ENCODE data around the gene GNAS-AS1.

Gene GNAS-AS1

GRCh38 chr20:58855506-58856389 is 5.0 kb upstream of the GNAS-AS1 start:
- no peak for ATAC-seq
- no peak for DNase-seq

- no peak for DNase-seq
- ATAC-seq, result no peak
Measured at GRCh38 chr20:58854638-58855471, 4.2 kb upstream of the GNAS-AS1 start.

GRCh38 chr20:58853976-58854637 is 3.4 kb upstream of the GNAS-AS1 start:
- no peak for DNase-seq
- no peak for ATAC-seq

- no peak for DNase-seq
- ATAC-seq, result no peak
Measured at GRCh38 chr20:58853466-58853865, 2.8 kb upstream of the GNAS-AS1 start.

GRCh38 chr20:58852543-58853271 is 2.0 kb upstream of the GNAS-AS1 start, which contains the start of gene GNAS:
TSS of gene GNAS (plus strand) at chr20:58852716.
- DNase-seq, result peak; percentile 67
- ATAC-seq, result no peak

- DNase-seq (no peak), ATAC-seq (no peak)
Measured at GRCh38 chr20:58851969-58852458, 1.3 kb upstream of the GNAS-AS1 start.

- DNase-seq (no peak), ATAC-seq (no peak)
Measured at GRCh38 chr20:58851221-58851968, 693 bp upstream of the GNAS-AS1 start.

GRCh38 chr20:58847463-58847862 is 3.2 kb downstream of the GNAS-AS1 start:
- no peak for DNase-seq
- ATAC-seq, result no peak

GRCh38 chr20:58845706-58846105 is 5.0 kb downstream of the GNAS-AS1 start:
- ATAC-seq, result no peak

GRCh38 chr20:58843128-58843556 is 7.6 kb downstream of the GNAS-AS1 start:
- no peak for DNase-seq
- ATAC-seq, result no peak

More at GRCh38 chr20:58845706-58846105, 5.0 kb downstream of the GNAS-AS1 start:
- DNase-seq, result no peak

GRCh38 chr20:58842276-58842675 is 8.4 kb downstream of the GNAS-AS1 start:
- ATAC-seq, result no peak
- DNase-seq, result no peak

- ATAC-seq, result no peak
Measured at GRCh38 chr20:58841539-58842264, 9.0 kb downstream of the GNAS-AS1 start.

GRCh38 chr20:58840816-58841538 is 9.7 kb downstream of the GNAS-AS1 start:
- ATAC-seq, result no peak

More at GRCh38 chr20:58841539-58842264, 9.0 kb downstream of the GNAS-AS1 start:
- no peak for DNase-seq

GRCh38 chr20:58839991-58840747 is 10.5 kb downstream of the GNAS-AS1 start:
- ATAC-seq (no peak), DNase-seq (no peak)

More at GRCh38 chr20:58840816-58841538, 9.7 kb downstream of the GNAS-AS1 start:
- no peak for DNase-seq

GRCh38 chr20:58839474-58839874 is 11.2 kb downstream of the GNAS-AS1 start:
- peak; percentile 54 for DNase-seq
- ATAC-seq, result peak; percentile 51

GRCh38 chr20:58838174-58838573 is 12.5 kb downstream of the GNAS-AS1 start:
- ATAC-seq (no peak), DNase-seq (no peak)

- DNase-seq, result no peak
- ATAC-seq, result peak; percentile 29
Measured at GRCh38 chr20:58837717-58838116, 13.0 kb downstream of the GNAS-AS1 start.

- DNase-seq (no peak), ATAC-seq (no peak)
Measured at GRCh38 chr20:58836616-58837204, 14.0 kb downstream of the GNAS-AS1 start.

Measured in stimulated activated naive CD8-positive, alpha-beta T cell treated with anti-CD3 and anti-CD28 coated beads, Interleukin-15, Interleukin-2, amounts not matched to agents 100 U/mL and 50 U/mL, for 24 hours (primary cell).